ENCODE results near the gene TLE6. TPM values are rescaled to one million over a fixed set of nuclear protein-coding genes. Genes with fewer than 3 reads are reported as not detected.

TLE6 gene
- total and polyA plus RNA-seq, 2 of the 8 experiments (the other 6 are each of a cell fraction or from before 2014, with no cell fraction given) = 2.5 to 2.9 TPM

GRCh38 chr19:2977746-2978138, 378 bp downstream of the TLE6 start:
- H3K79me2 ChIP-seq (ENCODE audit: control insufficient read depth in 1 of 2, insufficient read depth in 2 of 2, low read length in 2 of 2) = no peaks in the 10 kb centered on the region
- no peak overlapping the region; the same call in 1 of the 2 replicates for H2BK5ac ChIP-seq (ENCODE audit: low read depth, low read length)
- H4K20me1 ChIP-seq (replicated peaks in 1 of 2; ENCODE audit: control insufficient read depth in 1 of 2, insufficient read depth in 2 of 2, low read length in 2 of 2) = no peaks in the 10 kb centered on the region
- H2AFZ ChIP-seq (ENCODE audit: low read length) = no peak overlapping the region
- no peak overlapping the region; the same call in 1 of the 2 replicates for H3K18ac ChIP-seq (ENCODE audit: extremely low read depth, low read length)
- no peak overlapping the region; the same call in 1 of the 2 replicates for H4K8ac ChIP-seq (ENCODE audit: extremely low read depth, insufficient read depth, low read length)
- no peak overlapping the region for H2BK20ac ChIP-seq (ENCODE audit: low read length)
- H2AK5ac ChIP-seq (ENCODE audit: low read depth, low read length) = no peak overlapping the region
- FAIRE-seq = no peak
- peaks cover 0 to 17% (median 10%) of the 10 kb centered on the region in 4 experiments; a peak in 6 of 7 replicates for H3K4me1 ChIP-seq (replicated peaks in 1 of 4; ENCODE audit: control insufficient read depth in 3 of 4, insufficient read depth in 4 of 4, low read length in 3 of 4)
- H3K9me3 ChIP-seq (ENCODE audit: insufficient read depth in 2 of 2, low read depth in 1 of 2, low read length in 1 of 2) = no peaks in the 10 kb centered on the region
- no peak overlapping the region for H3K14ac ChIP-seq (ENCODE audit: insufficient read length)
- H2BK12ac ChIP-seq (ENCODE audit: low read depth, low read length) = no peak overlapping the region
- H2BK15ac ChIP-seq (ENCODE audit: low read length) = no peak overlapping the region
- H3K23me2 ChIP-seq (ENCODE audit: low read depth, low read length) = peaks cover 8% of the 10 kb centered on the region; the same call in 1 of the 2 replicates
- H3K4ac ChIP-seq (replicated peaks; ENCODE audit: insufficient read length, low read depth, low read length) = no peak overlapping the region
- H3K27me3 ChIP-seq (replicated peaks in 1 of 4; ENCODE audit: control insufficient read depth in 3 of 4, extremely low read depth in 1 of 4, insufficient read depth in 3 of 4, low read length in 3 of 4) = peaks cover 0 to 13% (median 10%) of the 10 kb centered on the region in 4 experiments; a peak in 6 of 7 replicates
- no peaks in the 10 kb centered on the region for H3K79me1 ChIP-seq (ENCODE audit: low read depth, low read length)
- no peak overlapping the region for H3K9ac ChIP-seq (replicated peaks in 1 of 4; ENCODE audit: extremely low read depth in 1 of 4, low read depth in 3 of 4, low read length in 3 of 4)
- H3K23ac ChIP-seq (ENCODE audit: insufficient read length) = no peak overlapping the region
- peak overlapping the region; percentile 66 to 84 for H3K4me2 ChIP-seq (ENCODE audit: insufficient read depth in 1 of 2, low read depth in 2 of 2, low read length in 2 of 2)
- H3K4me3 ChIP-seq (ENCODE audit: extremely low read depth in 1 of 4, insufficient read depth in 2 of 4, low read depth in 3 of 4, low read length in 4 of 4) = peak overlapping the region; percentile 12 to 53 (median 22); a peak in 5 of 8 replicates
- no peak overlapping the region for H4K5ac ChIP-seq (ENCODE audit: insufficient read length, low read depth, low read length)
- H3K36me3 ChIP-seq (ENCODE audit: control insufficient read depth in 2 of 4, insufficient read depth in 4 of 4, low read length in 3 of 4) = no peaks in the 10 kb centered on the region
- H4K91ac ChIP-seq (replicated peaks; ENCODE audit: insufficient read length, low read length) = no peak overlapping the region
- DNase-seq (ENCODE audit: low read depth in 1 of 2, low spot score in 2 of 2) = no peak
- H3K56ac ChIP-seq (replicated peaks; ENCODE audit: insufficient read length, low read depth, low read length) = no peak overlapping the region
- 34% methylated on average over 9 of the region's 10 CpGs; no CpG with 5 or more reads in 1 of the 2 experiments for WGBS, 2 experiments (ENCODE audit: extremely low coverage in 1 of 2, insufficient coverage in 1 of 2, insufficient read length in 1 of 2, insufficient replicate concordance in 2 of 2, low coverage in 1 of 2, low lambda C conversion rate in 2 of 2, missing lambda C conversion rate in 1 of 2)
- CTCF ChIA-PET (ENCODE audit: partially characterized antibody) = interaction anchor here (0.6 to 1.8 kb wide), 6 partner anchors 10 to 327 kb away, joined by 3 to 4 read pairs (median 3); no protein-coding TSS in a partner anchor
- H3K27ac ChIP-seq (ENCODE audit: low read depth, low read length) = no peak overlapping the region
- POLR2A ChIA-PET (ENCODE audit: partially characterized antibody) = interaction anchor here (0.8 to 4.3 kb wide), 8 partner anchors 9 to 97 kb away, joined by 3 to 26 read pairs (median 4); no protein-coding TSS in a partner anchor
- H2BK120ac ChIP-seq (replicated peaks; ENCODE audit: low read depth, low read length) = no peak overlapping the region
- TF ChIP-seq JUN (IDR thresholded peaks at IDR 0.05; ENCODE audit: low read depth, low read length) = no peak
